Measurements from ENCODE around the gene CDRT15L2. TPM values are rescaled to one million over a fixed set of nuclear protein-coding genes. Genes with fewer than 3 reads are reported as not detected.

CDRT15L2 gene
- total RNA-seq, 2 donors from 2014 or later, result not detected

Other genes with a start within 250 kb of the CDRT15L2 start
- 10 to 100 TPM; 20.3 to 25.8 TPM for gene LGALS9B, start 112.2 kb upstream of the CDRT15L2 start, total RNA-seq